HG02610 (cell line): ENCODE data around the gene SRGAP3.
"Not testable (repeated sequence)": the region's sequence is repeated elsewhere in the genome, so short reads cannot be mapped to it uniquely, and the experiment has no call there.

Experiments
- ATAC-seq: cut with Tn5 transposase; IDR thresholded peaks from one replicate; pipeline ENCODE4 v1.9.1; 2021; ENCODE audit warnings: mild to moderate bottlenecking, moderate library complexity; ENCODE audit not compliant: unreplicated experiment

Gene SRGAP3

GRCh38 chr3:9098716-9099675 lies 150.4 kb downstream of the SRGAP3 start:
- no peak for ATAC-seq

GRCh38 chr3:9097495-9097894 lies 152.0 kb downstream of the SRGAP3 start:
- ATAC-seq = no peak

GRCh38 chr3:9091486-9092235 lies 157.8 kb downstream of the SRGAP3 start:
- ATAC-seq = no peak

GRCh38 chr3:9088441-9089353 lies 160.7 kb downstream of the SRGAP3 start:
- no peak for ATAC-seq

- no peak for ATAC-seq
These were observed 161.5 kb downstream of the SRGAP3 start for GRCh38 chr3:9087831-9088413.

GRCh38 chr3:9085428-9085827 lies 164.0 kb downstream of the SRGAP3 start:
- not testable (repeated sequence) for ATAC-seq

GRCh38 chr3:9081184-9081818 lies 168.1 kb downstream of the SRGAP3 start:
- no peak for ATAC-seq

- peak; percentile 76 for ATAC-seq
These were observed 169.3 kb downstream of the SRGAP3 start for GRCh38 chr3:9080163-9080562.

- no peak for ATAC-seq
These were observed 169.8 kb downstream of the SRGAP3 start for GRCh38 chr3:9079676-9080075.

- no peak for ATAC-seq
These were observed 170.7 kb downstream of the SRGAP3 start for GRCh38 chr3:9078561-9079240.

- ATAC-seq = no peak
These were observed 172.4 kb downstream of the SRGAP3 start for GRCh38 chr3:9077029-9077428.

GRCh38 chr3:9075762-9076161 lies 173.7 kb downstream of the SRGAP3 start:
- no peak for ATAC-seq

- no peak for ATAC-seq
These were observed 175.4 kb downstream of the SRGAP3 start for GRCh38 chr3:9074079-9074478.

- no peak for ATAC-seq
These were observed 176.8 kb downstream of the SRGAP3 start for GRCh38 chr3:9072667-9073009.

GRCh38 chr3:9071936-9072666 lies 177.3 kb downstream of the SRGAP3 start:
- ATAC-seq = no peak

- no peak for ATAC-seq
These were observed 178.5 kb downstream of the SRGAP3 start for GRCh38 chr3:9070961-9071360.

GRCh38 chr3:9069971-9070370 lies 179.5 kb downstream of the SRGAP3 start:
- ATAC-seq = no peak

- no peak for ATAC-seq
These were observed 181.4 kb downstream of the SRGAP3 start for GRCh38 chr3:9068051-9068450.
